ENCODE results near the gene ARSK.

Gene ARSK, protein sequence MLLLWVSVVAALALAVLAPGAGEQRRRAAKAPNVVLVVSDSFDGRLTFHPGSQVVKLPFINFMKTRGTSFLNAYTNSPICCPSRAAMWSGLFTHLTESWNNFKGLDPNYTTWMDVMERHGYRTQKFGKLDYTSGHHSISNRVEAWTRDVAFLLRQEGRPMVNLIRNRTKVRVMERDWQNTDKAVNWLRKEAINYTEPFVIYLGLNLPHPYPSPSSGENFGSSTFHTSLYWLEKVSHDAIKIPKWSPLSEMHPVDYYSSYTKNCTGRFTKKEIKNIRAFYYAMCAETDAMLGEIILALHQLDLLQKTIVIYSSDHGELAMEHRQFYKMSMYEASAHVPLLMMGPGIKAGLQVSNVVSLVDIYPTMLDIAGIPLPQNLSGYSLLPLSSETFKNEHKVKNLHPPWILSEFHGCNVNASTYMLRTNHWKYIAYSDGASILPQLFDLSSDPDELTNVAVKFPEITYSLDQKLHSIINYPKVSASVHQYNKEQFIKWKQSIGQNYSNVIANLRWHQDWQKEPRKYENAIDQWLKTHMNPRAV

DNA sequence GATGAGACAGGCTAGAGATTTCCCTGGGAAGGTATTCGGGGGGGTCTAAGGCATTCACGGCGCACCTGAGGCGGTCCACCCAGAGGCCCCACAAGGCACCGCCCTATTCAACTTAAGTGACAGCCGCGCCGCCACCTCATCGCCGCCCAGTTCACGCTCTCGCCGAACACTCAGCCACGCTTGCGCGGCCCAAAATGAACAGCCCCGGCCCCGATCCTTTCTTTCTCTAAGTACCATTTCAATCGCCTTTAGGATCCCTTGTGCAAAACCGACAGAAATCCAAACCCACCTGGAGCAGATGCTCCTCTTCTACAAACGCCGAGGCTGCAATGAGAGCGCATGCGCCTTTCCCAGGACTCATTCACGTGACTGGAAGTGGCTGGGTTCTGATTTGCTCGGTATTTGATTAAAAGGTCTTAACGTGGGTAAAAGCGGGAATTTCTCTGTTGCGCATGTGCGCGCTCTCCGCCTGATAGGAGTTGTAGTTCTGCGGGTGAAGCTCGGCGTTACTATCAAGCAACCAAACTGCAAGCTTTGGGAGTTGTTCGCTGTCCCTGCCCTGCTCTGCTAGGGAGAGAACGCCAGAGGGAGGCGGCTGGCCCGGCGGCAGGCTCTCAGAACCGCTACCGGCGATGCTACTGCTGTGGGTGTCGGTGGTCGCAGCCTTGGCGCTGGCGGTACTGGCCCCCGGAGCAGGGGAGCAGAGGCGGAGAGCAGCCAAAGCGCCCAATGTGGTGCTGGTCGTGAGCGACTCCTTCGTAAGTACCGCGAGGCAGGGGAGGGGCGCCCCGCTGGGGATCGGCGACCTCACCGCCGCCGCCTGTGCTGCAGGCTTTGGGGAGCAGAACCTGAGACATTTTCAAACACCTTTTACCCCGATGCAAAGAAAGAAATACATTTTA, at the start of gene ARSK, which contains the start of gene SKIC3:
Gene ARSK (plus strand): TSS at position 455 of the 902 bp plus-strand sequence. CDS start 178 bp downstream, at position 633.
Gene SKIC3 (minus strand): TSS at position 331 of the 902 bp plus-strand sequence. CDS start 7,827 bp downstream, outside the sequence.
- DNase-seq (ENCODE audit: low read depth in 2 of 2) = peak; percentile 79 to 85

DNA sequence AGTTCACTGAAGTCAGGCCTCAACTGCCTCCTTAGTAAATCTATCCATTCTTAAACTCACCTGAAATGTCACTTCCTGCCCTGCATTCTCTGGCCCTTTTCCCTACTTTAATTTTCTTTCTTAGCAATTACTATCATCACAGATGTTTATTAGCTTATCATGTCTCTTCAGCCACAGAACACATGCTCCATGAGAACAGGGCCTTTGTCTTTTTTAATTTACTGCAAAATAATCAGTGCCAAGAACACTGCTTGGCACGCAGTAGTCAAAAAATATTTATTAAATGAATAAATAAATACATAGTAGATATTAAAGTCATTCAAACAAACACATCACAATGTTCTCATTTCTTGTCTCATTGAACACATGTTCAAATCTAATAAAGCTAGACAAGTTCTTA, 46.4 kb upstream of the ARSK start:
- DNase-seq (ENCODE audit: low read depth in 2 of 2) = no peak

GRCh38 chr5:95511606-95512005, 43.3 kb upstream of the ARSK start:
- DNase-seq (ENCODE audit: low read depth in 2 of 2) = no peak

- no peak for DNase-seq (ENCODE audit: low read depth in 2 of 2)
Observed at GRCh38 chr5:95518417-95518816, 36.5 kb upstream of the ARSK start.

DNA sequence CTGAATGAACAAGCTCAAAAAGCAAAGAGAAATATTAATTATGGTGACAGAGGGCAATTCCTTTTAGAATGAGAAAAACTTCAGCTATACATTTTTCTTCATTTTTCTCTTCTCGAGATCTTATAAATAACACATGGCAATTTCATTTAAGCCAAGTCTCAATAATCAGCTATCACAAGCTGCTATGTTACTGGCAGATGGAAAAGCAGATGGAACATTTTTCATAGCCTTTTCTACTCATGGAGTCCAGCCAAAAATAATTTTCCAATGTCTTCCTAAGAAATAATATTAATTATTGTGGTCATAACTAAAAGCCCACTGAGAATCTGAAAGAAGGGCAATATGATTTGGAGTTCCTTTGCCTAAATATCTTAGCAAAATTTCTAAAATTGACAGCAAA, 35.8 kb upstream of the ARSK start:
- no peak for DNase-seq (ENCODE audit: low read depth in 2 of 2)

DNA sequence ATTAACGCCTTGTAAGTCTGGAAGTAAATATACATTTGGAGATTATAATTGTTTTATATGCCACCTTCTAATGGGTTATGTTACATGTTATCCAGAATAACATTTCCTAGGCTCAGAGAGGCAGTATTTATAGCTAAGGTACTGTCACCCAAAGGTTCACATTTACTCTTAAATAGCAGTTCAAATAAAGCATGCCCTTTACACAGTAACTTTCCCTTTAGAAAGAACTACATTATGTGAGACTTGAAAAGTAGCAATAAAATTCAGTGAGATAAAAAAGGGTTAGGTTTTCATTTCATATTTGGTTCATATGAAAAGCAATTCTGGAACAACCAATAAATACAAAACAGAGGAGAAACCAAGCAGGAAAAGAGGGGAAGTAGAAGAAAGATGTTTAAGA, 35.2 kb upstream of the ARSK start:
- no peak for DNase-seq (ENCODE audit: low read depth in 2 of 2)

- DNase-seq (ENCODE audit: low read depth in 2 of 2) = no peak
Observed at GRCh38 chr5:95520206-95520605, 34.7 kb upstream of the ARSK start.

GRCh38 chr5:95524423-95524822, 30.5 kb upstream of the ARSK start:
- no peak for DNase-seq (ENCODE audit: low read depth in 2 of 2)

DNA sequence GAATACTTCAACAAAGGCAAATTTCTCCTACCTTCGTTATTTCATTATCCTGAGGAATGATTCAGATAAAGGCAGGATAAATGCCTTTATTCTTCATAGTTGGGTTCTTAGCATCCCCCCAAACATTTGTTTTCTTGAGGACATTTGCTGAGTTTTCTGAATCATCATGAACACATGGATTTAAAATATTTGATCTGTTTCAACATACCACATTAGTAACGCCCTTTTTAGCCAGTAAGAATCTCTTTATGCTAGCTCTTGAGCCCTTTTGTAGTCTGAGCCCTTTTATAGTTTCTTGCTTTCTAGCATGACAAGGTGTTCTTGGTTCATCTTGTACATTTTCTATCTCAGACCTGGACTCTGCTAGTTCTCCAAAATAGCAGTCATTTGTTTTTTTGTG, 28.0 kb upstream of the ARSK start:
- no peak for DNase-seq (ENCODE audit: low read depth in 2 of 2)

GRCh38 chr5:95528565-95528964, 26.3 kb upstream of the ARSK start:
- DNase-seq (ENCODE audit: low read depth in 2 of 2) = no peak

DNA sequence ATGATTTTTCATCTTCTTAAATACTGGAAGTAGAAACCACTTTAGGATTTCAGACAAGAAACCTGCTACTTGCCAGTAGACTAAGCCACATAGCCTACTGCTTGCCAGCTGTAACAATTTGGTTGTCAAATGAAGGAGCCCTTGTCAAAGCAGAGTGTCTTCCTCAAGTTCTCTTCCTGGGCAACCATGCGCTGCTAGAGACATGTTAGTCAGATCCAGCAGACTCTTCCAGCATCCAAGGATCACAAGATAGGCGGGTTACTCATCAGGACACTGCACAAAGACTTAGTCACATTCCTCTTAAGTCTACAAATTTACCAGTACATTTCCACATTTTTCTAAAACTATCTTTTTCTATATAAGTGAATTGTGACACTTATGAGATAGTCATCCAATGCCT, 24.5 kb upstream of the ARSK start:
- no peak for DNase-seq (ENCODE audit: low read depth in 2 of 2)

DNA sequence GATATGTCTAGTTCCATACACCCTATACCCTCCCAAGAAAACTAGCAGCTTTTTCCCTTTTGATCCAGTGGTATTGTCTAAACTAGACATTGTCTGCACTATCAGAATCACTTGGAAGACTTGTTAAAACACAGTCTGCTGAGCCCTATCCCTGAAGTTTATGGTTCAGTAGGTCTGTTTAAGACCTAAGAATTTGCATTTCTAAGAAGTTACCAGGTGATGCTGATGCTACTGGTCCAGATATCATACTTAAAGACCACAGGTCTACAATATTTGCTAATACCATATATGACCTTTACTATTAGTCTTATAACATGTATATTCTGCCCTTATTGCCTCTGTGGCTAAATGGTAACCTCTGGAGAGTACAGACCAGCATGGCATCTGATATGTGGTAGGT, 23.4 kb upstream of the ARSK start:
- DNase-seq (ENCODE audit: low read depth in 2 of 2) = no peak

- no peak for DNase-seq (ENCODE audit: low read depth in 2 of 2)
Observed at GRCh38 chr5:95532415-95532814, 22.5 kb upstream of the ARSK start.

GRCh38 chr5:95533106-95533505, 21.8 kb upstream of the ARSK start:
- no peak for DNase-seq (ENCODE audit: low read depth in 2 of 2)

- DNase-seq (ENCODE audit: low read depth in 2 of 2) = no peak
Observed at GRCh38 chr5:95533761-95534160, 21.1 kb upstream of the ARSK start.

- DNase-seq (ENCODE audit: low read depth in 2 of 2) = no peak
Observed at GRCh38 chr5:95537501-95537900, 17.4 kb upstream of the ARSK start.

GRCh38 chr5:95543017-95543705, 11.7 kb upstream of the ARSK start:
- DNase-seq (ENCODE audit: low read depth in 2 of 2) = no peak

DNA sequence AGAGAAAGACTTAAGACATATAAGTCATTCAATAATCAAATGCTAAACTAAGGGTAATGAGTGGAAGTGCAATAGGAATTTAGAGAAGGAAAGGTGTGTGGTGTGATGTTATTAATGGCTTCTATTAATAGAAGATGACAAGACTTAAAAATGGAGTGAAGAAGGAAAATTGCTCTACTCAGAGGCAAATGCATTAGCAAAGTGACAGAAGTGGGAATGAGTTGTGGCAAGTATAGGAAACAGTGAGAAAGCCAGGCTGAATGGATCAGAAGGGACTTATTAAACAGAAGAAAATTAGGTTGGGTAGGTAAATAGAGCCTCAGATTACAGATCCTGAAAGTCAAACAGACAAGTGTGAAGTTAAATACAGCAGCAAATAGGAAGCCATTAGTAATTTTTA, 5.9 kb upstream of the ARSK start:
- DNase-seq (ENCODE audit: low read depth in 2 of 2) = no peak

DNA sequence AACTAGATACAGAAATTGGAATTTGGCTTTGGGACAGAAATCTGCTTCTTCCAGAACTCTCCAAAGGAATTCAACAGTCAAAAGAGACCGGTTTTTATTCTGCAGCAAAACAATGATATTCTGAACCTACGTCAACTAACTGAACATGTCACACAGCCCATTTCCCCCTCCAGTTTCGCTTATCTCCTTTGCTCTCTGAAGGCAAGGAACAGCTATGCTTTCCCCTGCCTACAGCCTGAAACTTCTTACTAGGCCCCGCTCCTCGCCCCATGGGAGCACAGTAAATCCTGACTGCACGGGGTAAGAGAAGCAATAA, 612 bp upstream of the ARSK start:
- DNase-seq (ENCODE audit: low read depth in 2 of 2) = no peak

DNA sequence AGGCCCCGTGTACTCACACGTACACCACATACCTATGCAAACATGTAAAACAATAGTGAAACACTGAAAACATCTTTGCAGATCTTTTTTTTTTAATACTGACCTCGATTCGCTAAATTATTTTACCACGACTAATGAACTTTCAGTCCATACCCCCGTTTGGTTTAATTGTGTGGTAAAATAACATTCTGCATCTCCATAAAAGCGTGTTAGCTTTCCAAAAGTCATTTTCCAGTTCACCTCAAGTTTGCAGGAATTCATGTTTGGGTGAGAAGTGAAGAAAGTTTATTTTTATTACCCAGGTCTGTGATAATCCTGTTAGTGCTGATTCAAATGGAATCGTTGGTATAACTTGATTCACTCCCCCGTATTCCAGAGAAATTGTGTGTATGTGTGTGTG, 652 bp downstream of the ARSK start:
- no peak for DNase-seq (ENCODE audit: low read depth in 2 of 2)

GRCh38 chr5:95557841-95558240, 2.9 kb downstream of the ARSK start:
- DNase-seq (ENCODE audit: low read depth in 2 of 2) = no peak

DNA sequence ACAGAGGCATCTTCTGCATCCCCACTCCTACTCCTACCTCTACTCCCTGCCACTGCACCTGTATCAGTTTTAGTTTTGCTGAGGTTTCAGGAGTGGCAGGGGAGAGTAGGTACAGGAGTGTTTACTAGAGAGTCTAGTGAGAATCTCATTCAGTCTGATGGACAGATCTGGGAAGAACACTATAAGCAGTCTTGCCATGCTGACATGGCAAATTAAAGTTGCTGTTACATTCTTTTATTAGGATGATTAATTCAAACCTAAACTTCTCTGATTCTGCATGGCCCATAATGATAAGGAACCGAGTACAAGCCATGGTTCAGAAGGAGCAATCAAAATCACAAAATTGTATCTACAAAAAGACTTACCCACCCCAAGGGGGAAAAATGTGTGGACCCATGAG, 7.4 kb downstream of the ARSK start:
- DNase-seq (ENCODE audit: low read depth in 2 of 2) = no peak
